WTC11 (cell line): Measurements from ENCODE around the gene ARMH4.

Experiments
- CTCF ChIP-seq: fragments of 200-600 bp; IDR thresholded peaks from 2 replicates; pipeline ENCODE4 v1.8.0; 2022; ENCODE audit warnings: antibody characterized with exemption
- ETV6 ChIP-seq: sonication (generic); formaldehyde crosslinking; IDR thresholded peaks from 2 replicates; pipeline ENCODE4 v1.8.1; 2022; ENCODE audit warnings: mild to moderate bottlenecking, missing genetic modification reagents
- NR2C2 ChIP-seq: sonication (generic); formaldehyde crosslinking; IDR thresholded peaks from 2 replicates; pipeline ENCODE4 v1.8.0; 2022; ENCODE audit warnings: mild to moderate bottlenecking, missing genetic modification reagents
- PRRX2 ChIP-seq: fragments of 250-450 bp; sonication (Bioruptor Pico); IDR thresholded peaks from 2 replicates; pipeline ENCODE4 v1.8.0; 2021; ENCODE audit warnings: mild to moderate bottlenecking
- RELA ChIP-seq: sonication (generic); formaldehyde crosslinking; IDR thresholded peaks from 2 replicates; pipeline ENCODE4 v1.8.1; 2022; ENCODE audit warnings: missing genetic modification reagents, mild to moderate bottlenecking, borderline replicate concordance
- SP1 ChIP-seq: sonication (generic); formaldehyde crosslinking; conservative IDR thresholded peaks from 2 replicates; pipeline ENCODE4 v1.8.1; 2022; ENCODE audit warnings: missing genetic modification reagents
- ZNF263 ChIP-seq: sonication (generic); formaldehyde crosslinking; IDR thresholded peaks from 2 replicates; pipeline ENCODE4 v1.8.1; 2022; ENCODE audit warnings: low read depth, mild to moderate bottlenecking, moderate library complexity, missing genetic modification reagents
- TF ChIP-seq, protein P1 (sequence below): sonication (generic); formaldehyde crosslinking; IDR thresholded peaks from 2 replicates; pipeline ENCODE4 v1.8.0; 2022; ENCODE audit warnings: mild to moderate bottlenecking, missing genetic modification reagents
- TF ChIP-seq, protein P2 (sequence below): sonication (generic); formaldehyde crosslinking; IDR thresholded peaks from 2 replicates; pipeline ENCODE4 v1.8.1; 2023; ENCODE audit warnings: mild to moderate bottlenecking, missing genetic modification reagents, moderate library complexity

DNA sequence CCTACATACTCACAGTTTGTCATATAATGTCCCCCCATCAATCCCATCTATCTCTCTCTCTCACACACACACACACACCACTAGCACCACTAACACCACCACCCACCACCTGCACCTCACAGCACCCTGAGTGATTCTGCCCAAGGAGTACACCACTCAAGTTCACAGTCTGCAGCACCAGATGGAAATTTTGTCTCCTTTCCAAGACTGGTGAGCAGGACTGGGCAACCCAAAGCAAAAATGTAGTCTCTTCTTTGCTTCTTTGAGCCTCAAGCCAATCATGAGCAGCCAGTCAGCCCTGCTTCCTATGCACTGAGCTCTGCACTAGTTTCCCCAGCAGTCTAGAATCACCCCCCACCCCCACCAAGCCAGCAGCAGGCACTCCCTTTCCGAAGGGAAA is 15.0 kb upstream of the ARMH4 start:
- TF ChIP-seq, protein P1, sequence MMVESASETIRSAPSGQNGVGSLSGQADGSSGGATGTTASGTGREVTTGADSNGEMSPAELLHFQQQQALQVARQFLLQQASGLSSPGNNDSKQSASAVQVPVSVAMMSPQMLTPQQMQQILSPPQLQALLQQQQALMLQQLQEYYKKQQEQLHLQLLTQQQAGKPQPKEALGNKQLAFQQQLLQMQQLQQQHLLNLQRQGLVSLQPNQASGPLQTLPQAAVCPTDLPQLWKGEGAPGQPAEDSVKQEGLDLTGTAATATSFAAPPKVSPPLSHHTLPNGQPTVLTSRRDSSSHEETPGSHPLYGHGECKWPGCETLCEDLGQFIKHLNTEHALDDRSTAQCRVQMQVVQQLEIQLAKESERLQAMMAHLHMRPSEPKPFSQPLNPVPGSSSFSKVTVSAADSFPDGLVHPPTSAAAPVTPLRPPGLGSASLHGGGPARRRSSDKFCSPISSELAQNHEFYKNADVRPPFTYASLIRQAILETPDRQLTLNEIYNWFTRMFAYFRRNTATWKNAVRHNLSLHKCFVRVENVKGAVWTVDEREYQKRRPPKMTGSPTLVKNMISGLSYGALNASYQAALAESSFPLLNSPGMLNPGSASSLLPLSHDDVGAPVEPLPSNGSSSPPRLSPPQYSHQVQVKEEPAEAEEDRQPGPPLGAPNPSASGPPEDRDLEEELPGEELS (CRISPR knock-in tag) = no peak
- no peak for TF ChIP-seq SP1
- TF ChIP-seq CTCF = no peak
- TF ChIP-seq ZNF263 (CRISPR knock-in tag) = no peak
- TF ChIP-seq NR2C2 (CRISPR knock-in tag) = no peak
- no peak for TF ChIP-seq PRRX2 (CRISPR knock-in tag)
- TF ChIP-seq ETV6 (CRISPR knock-in tag) = no peak
- TF ChIP-seq, protein P2, sequence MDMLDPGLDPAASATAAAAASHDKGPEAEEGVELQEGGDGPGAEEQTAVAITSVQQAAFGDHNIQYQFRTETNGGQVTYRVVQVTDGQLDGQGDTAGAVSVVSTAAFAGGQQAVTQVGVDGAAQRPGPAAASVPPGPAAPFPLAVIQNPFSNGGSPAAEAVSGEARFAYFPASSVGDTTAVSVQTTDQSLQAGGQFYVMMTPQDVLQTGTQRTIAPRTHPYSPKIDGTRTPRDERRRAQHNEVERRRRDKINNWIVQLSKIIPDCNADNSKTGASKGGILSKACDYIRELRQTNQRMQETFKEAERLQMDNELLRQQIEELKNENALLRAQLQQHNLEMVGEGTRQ (CRISPR knock-in tag) = no peak
- no peak for TF ChIP-seq RELA (CRISPR knock-in tag)
